Stomach (tissue), 4 donors: ENCODE measurements around the gene RTN4RL1.

Experiments
- CTCF ChIP-seq, 7 experiments: fragments of 450-650 bp in 4 of 7; fragments of 200-600 bp in 3 of 7; sonication (generic) in 3 of 7; IDR thresholded peaks; one replicate each; pipeline ENCODE4 v1.5.1; 2016 to 2019; ENCODE audit warnings: antibody characterized with exemption in 7 of 7, control low read depth in 2 of 7, mild to moderate bottlenecking in 1 of 7
- EP300 ChIP-seq: sonication (generic); formaldehyde crosslinking; IDR thresholded peaks from one replicate; pipeline ENCODE4 v1.6.1; 2017; ENCODE audit warnings: antibody characterized with exemption
- POLR2A ChIP-seq, 4 donors: fragments of 450-650 bp; IDR thresholded peaks; one replicate each; pipeline ENCODE4 v1.6.1; 2016; ENCODE audit warnings: antibody characterized with exemption in 4 of 4, control low read depth in 2 of 4, mild to moderate bottlenecking in 1 of 4, moderate library complexity in 1 of 4

DNA sequence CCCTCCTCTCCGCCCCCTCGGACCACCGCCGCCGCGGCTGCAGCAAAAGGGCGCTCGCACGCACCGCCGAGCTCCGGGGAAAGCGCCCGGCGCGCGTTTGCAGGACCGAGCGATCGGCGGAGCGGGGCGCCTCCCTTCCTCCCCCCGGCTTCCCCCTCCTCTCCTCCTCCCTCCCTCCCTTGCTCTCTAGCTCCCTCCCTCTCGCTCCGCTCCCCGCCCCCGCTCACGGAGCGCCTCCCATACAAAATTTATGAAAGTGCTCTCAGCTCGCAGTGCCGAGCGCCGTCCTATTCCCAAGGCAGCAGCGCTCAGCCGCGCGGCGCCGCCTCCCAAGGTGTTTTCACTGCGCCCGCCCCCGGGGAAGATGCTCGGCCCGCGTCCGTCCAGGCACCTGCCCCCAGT, at the start of gene RTN4RL1:
- TF ChIP-seq CTCF (IDR thresholded peaks at IDR 0.05) (no peak), EP300 (no peak), POLR2A (IDR thresholded peaks at IDR 0.05) (no peak)
